HL-60 (cell line): ENCODE measurements around the gene EEA1.

Experiments
- CTCF ChIP-seq: IDR thresholded peaks from one replicate; pipeline ENCODE4 v1.5.1; 2011; ENCODE audit warnings: low read length, control low read depth, inconsistent platforms; ENCODE audit not compliant: insufficient read depth
- POLR2AphosphoS5 ChIP-seq: IDR thresholded peaks from 2 replicates; pipeline ENCODE4 v1.6.1; 2012; ENCODE audit warnings: low read depth
- REST ChIP-seq: IDR thresholded peaks from 2 replicates; pipeline ENCODE4 v1.6.1; 2012; ENCODE audit warnings: low read depth; ENCODE audit not compliant: insufficient replicate concordance

GRCh38 chr12:92784356-92784755, 144.7 kb downstream of the EEA1 start:
- TF ChIP-seq CTCF = no peak
- TF ChIP-seq REST = no peak
- no peak for TF ChIP-seq POLR2AphosphoS5
